ENCODE measurements around the gene TMEM250.
A peak's percentile ranks its signal among the peaks of the same experiment; 100 is the strongest.

TMEM250 gene

DNA sequence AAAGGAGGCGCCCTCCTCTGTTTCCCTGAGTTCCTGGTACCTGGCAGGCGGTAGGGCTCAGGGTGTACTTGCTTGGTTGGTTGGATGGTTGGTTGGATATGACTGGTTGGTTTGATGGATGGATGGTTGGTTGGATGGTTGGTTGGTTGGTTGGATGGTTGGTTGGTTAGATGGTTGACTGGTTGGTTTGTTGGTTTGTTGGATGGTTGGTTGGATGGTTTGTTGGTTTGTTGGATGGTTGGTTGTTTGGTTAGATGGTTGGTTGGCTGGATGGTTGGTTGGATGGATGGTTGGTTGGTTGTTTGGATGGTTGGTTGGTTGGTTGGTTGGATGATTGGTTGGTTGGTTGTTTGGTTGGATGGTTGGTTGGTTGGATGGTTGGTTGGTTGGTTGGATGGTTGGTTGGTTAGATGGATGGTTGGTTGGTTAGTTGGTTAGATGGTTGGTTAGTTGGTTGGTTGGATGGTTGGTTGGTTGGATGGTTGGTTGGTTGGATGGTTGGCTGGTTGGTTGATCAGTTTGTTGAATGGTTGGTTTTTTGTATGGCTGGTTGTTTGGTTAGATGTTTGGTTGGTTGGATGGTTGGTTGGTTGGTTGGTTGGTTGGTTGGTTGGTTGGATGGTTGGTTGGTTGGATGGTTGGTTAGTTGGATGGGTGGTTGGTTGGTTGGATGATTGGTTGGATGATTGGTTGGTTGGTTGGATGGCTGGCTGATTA lies 6.5 kb upstream of the TMEM250 start:
- TF ChIP-seq ZFX (IDR thresholded peaks at IDR 0.05) (no peak), CTCF (conservative IDR thresholded peaks at IDR 0.05) (no peak)
- H3K27ac ChIP-seq = no peak overlapping the region

- H3K27ac ChIP-seq = no peak overlapping the region
- no peak for TF ChIP-seq ZFX (IDR thresholded peaks at IDR 0.05)
- peak; percentile 99 for TF ChIP-seq CTCF (conservative IDR thresholded peaks at IDR 0.05)
Observed at GRCh38 chr9:136122425-136123383, 4.0 kb upstream of the TMEM250 start.

GRCh38 chr9:136121801-136122200 lies 3.1 kb upstream of the TMEM250 start:
- TF ChIP-seq CTCF (conservative IDR thresholded peaks at IDR 0.05) (no peak), ZFX (IDR thresholded peaks at IDR 0.05) (no peak)
- H3K27ac ChIP-seq = no peak overlapping the region

GRCh38 chr9:136120438-136120844 lies 1.8 kb upstream of the TMEM250 start:
- TF ChIP-seq CTCF (conservative IDR thresholded peaks at IDR 0.05) = no peak
- TF ChIP-seq ZFX (IDR thresholded peaks at IDR 0.05) = no peak
- H3K27ac ChIP-seq = no peak overlapping the region

- H3K27ac ChIP-seq = peak overlapping the region; percentile 98
- TF ChIP-seq CTCF (conservative IDR thresholded peaks at IDR 0.05) = no peak
- no peak for TF ChIP-seq ZFX (IDR thresholded peaks at IDR 0.05)
Observed at GRCh38 chr9:136119883-136120393, 1.3 kb upstream of the TMEM250 start.

DNA sequence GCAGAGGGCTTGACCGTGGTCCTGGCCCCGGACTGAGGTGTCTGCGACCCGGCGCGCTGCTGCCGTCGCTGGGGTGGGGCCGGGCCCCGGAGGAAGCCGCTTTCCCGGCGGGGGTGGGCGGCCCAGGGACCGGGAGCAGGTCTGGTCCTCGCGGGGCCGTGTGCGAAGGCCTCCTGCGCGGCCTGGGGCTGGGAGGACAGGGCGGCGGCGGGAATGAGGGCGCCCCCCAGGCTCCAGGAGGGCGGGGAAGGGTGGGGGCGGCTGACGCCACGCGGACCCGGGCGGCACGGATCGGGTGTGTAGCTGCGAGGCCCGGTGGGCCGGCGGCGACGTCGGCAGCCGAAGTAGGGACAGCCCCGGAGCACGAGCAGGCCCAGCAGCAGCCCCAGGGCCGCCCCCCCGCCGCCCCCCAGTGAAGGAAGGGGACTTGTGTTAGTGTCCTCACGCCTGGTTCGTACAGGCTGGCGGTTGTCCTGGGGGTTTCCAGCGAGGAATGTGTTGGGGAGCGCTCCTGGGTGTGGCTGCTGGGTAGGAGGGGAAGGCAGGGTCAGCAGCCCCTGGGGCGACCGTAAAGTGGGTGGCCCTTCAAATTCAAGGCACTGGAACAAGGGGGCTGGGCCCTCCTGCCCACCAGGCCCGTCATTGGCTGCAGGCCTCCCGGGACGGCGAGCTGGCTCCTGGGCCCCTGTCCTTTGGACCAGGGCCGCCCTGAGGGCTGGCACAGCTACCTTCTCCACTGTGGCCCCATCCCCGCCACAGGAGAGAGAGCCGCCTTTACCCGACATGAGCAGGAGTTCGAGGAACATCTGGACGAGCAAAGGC lies 597 bp upstream of the TMEM250 start:
- no peak for TF ChIP-seq CTCF (conservative IDR thresholded peaks at IDR 0.05)
- no peak for TF ChIP-seq ZFX (IDR thresholded peaks at IDR 0.05)
- H3K27ac ChIP-seq = peak overlapping the region; percentile 98
